Testis (tissue), 3 donors: ENCODE results near the gene EGR4. TPM values are rescaled to one million over a fixed set of nuclear protein-coding genes. Genes with fewer than 3 reads are reported as not detected.

Experiments
- DNase-seq: peaks from one replicate; pipeline ENCODE4 v3.0.0-alpha.2; 2019
- H3K27ac ChIP-seq, 2 donors: fragments of 200-600 bp; sonication (generic); one replicate each; pipeline ENCODE4 v1.5.1; 2019
- H3K27me3 ChIP-seq: fragments of 200-600 bp; sonication (generic); one replicate; pipeline ENCODE4 v1.5.1; 2019
- H3K36me3 ChIP-seq: fragments of 200-600 bp; sonication (generic); one replicate; pipeline ENCODE4 v1.5.1; 2017; ENCODE audit warnings: low read depth; ENCODE audit errors: missing control alignments
- H3K4me1 ChIP-seq: fragments of 200-600 bp; sonication (generic); one replicate; pipeline ENCODE4 v1.5.1; 2019
- H3K4me3 ChIP-seq, 2 donors: fragments of 200-600 bp; sonication (generic); one replicate each; pipeline ENCODE4 v1.5.1; 2017 to 2019
- H3K9me3 ChIP-seq: fragments of 200-600 bp; sonication (generic); one replicate; pipeline ENCODE4 v1.5.1; 2017
- POLR2A ChIP-seq: fragments of 450-650 bp; IDR thresholded peaks from one replicate; pipeline ENCODE4 v1.6.1; 2017; ENCODE audit warnings: antibody characterized with exemption, mild to moderate bottlenecking, moderate library complexity
- WGBS, 2 donors: methylation state at CpG; one replicate each; pipeline ENCODE4 v1.1.5; 2018; 5-methylcytosine and 5-hydroxymethylcytosine counted together
- intact Hi-C: fragments of 100-400 bp; cut with DNase I; formaldehyde crosslinking; loops from one replicate; pipeline ENCODE4 v1.15.1; 2023; ENCODE audit warnings: low total_unique reads
- polyA plus RNA-seq: library from polyadenylated mRNA; stranded (reverse); fragments of 350-450 nt; fragmentation: Illumina TruSeq; extraction: RNeasy Lipid Tissue Mini Kit (QIAGEN cat#74804); gene quantifications from one replicate; pipeline ENCODE4 v1.2.3, GENCODE V29; 2014; ENCODE audit warnings: low read depth, low replicate concordance; ENCODE audit not compliant: insufficient read depth
- total RNA-seq, 2 donors: library from RNA; depleted of rRNA; stranded (reverse); fragments of >200 nt; gene quantifications; one replicate each; pipeline ENCODE4 v1.2.3, GENCODE V29; 2016
- TF ChIP-seq, protein P1 (sequence below), 3 experiments: fragments of 450-650 bp in 2 of 3; fragments of 200-600 bp in 1 of 3; sonication (generic) in 1 of 3; IDR thresholded peaks; one replicate each; pipeline ENCODE4 v1.5.1; 2016 to 2019; ENCODE audit warnings: antibody characterized with exemption in 3 of 3, mild to moderate bottlenecking in 2 of 3, moderate library complexity in 1 of 3

The EGR4 gene
- total and polyA plus RNA-seq, 3 donors from 2014 or later: 4.6 to 14.9 (median 12.5) TPM

DNA sequence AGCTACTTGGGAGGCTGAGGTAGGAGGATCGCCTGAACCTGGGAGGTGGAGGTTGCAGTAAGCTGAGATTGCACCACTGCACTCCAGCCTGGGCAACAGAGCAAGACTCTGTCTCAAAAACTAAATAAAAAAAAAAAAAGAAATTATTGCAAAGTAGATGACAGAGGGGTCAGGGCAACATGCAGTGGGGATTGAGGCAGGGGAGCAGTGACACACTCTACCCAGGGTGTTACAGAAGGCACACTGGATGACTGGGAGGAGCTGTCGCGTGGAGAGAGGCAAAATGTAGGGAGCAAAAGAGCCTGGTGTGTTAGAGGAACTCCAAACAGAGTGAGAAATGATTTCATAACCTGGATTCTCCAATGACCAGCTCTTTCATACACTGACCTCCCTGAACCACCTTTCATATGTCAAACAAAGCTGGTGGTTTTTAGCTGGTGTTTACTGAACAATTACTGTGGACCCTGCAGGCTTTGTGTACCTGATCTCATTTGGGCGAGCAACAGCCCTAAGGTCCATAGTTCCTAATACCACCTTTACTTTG lies 31.2 kb downstream of the EGR4 start:
- Histone ChIP-seq H3K4me3 (no peak overlapping the region), H3K27me3 (no peaks in the 10 kb centered on the region), H3K27ac (no peak overlapping the region), H3K36me3 (no peaks in the 10 kb centered on the region), H3K9me3 (no peaks in the 10 kb centered on the region), H3K4me1 (no peaks in the 10 kb centered on the region)
- no peak for TF ChIP-seq POLR2A
- DNase-seq: no peak
- 92 to 96% methylated on average over 4 of the region's 4 CpGs for WGBS, 2 donors
- intact Hi-C loops: no loop called here

DNA sequence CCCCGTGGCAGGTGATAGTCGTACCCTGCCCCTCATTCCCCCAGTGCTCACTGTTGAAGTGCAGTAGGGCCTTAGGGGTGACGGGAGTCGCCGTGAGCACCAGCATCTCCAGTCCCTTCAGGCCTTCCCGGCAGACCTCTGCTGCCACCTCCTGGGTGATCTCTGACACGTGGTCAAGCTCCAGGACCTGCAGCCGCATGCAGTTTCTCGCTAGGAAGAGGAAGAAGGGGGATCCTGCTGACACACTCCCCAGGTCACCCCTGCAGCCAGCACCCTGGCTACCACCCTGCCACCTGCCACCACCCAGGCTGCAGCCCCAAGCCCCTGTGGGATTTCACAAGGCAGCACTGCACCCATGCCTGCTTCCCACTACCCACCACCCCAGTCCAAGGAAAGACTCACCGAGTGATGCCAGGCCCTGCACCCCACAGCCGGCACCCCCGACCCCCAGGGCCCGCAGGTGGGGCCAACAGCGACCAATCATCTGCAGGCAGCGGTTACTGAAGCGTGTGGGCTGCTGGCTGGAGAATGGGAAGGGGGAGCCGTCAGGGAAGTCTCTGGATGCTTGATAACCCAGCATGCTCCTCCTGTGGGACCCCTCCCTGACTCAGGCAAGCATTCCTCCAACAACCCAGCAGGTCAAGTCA lies 32.9 kb downstream of the EGR4 start:
- H3K27ac ChIP-seq: no peak overlapping the region
- H3K4me3 ChIP-seq: no peak overlapping the region
- no peaks in the 10 kb centered on the region for H3K4me1 ChIP-seq
- H3K36me3 ChIP-seq: no peaks in the 10 kb centered on the region
- WGBS, 2 donors: 48 to 73% methylated on average over 13 to 17 of the region's 17 CpGs
- no peaks in the 10 kb centered on the region for H3K9me3 ChIP-seq
- peak; percentile 81 for DNase-seq
- intact Hi-C loops: no loop called here
- TF ChIP-seq, protein P1, sequence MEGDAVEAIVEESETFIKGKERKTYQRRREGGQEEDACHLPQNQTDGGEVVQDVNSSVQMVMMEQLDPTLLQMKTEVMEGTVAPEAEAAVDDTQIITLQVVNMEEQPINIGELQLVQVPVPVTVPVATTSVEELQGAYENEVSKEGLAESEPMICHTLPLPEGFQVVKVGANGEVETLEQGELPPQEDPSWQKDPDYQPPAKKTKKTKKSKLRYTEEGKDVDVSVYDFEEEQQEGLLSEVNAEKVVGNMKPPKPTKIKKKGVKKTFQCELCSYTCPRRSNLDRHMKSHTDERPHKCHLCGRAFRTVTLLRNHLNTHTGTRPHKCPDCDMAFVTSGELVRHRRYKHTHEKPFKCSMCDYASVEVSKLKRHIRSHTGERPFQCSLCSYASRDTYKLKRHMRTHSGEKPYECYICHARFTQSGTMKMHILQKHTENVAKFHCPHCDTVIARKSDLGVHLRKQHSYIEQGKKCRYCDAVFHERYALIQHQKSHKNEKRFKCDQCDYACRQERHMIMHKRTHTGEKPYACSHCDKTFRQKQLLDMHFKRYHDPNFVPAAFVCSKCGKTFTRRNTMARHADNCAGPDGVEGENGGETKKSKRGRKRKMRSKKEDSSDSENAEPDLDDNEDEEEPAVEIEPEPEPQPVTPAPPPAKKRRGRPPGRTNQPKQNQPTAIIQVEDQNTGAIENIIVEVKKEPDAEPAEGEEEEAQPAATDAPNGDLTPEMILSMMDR (IDR thresholded peaks at IDR 0.05): peak in 2 of 3 experiments; percentile 14 to 49
- TF ChIP-seq POLR2A: no peak
- H3K27me3 ChIP-seq: no peaks in the 10 kb centered on the region

DNA sequence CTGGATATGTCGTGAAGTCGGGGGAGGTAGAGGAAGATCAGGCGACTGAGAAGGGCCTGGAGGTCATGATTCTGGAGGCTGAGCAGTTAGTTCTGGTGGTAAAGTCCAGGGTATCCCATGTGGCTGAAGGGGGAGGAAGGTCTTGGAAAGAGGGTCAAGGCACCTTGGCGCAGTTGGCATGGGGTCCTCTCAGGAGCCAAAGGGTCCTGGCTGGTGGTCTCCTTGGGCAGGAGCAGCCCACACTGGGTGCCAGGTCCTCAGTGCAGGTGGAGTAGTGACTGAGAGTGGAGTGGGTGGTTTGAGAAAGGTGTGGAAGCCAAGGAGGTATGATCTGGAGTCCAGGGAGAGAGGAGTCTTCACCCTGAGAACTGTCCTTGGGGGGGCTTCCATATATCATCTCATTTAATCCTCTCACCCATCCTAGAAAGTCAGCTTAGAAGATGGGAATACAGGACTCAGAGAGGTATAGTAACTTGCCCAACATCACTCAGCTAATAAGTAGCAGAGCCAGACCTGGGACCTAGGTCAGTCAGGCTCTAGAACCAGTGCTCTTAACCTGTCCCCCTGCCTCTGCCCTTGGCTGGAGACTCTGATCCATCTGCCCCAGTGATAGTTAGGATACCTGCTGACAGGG lies 33.5 kb downstream of the EGR4 start:
- DNase-seq: no peak
- no peaks in the 10 kb centered on the region for H3K27me3 ChIP-seq
- H3K36me3 ChIP-seq: no peaks in the 10 kb centered on the region
- H3K4me1 ChIP-seq: no peaks in the 10 kb centered on the region
- no peaks in the 10 kb centered on the region for H3K9me3 ChIP-seq
- TF ChIP-seq POLR2A: no peak
- TF ChIP-seq, protein P1 (IDR thresholded peaks at IDR 0.05): no peak
- intact Hi-C loops: no loop called here
- 91 to 93% methylated on average over 4 of the region's 4 CpGs for WGBS, 2 donors
- H3K4me3 ChIP-seq: no peak overlapping the region
- no peak overlapping the region for H3K27ac ChIP-seq

DNA sequence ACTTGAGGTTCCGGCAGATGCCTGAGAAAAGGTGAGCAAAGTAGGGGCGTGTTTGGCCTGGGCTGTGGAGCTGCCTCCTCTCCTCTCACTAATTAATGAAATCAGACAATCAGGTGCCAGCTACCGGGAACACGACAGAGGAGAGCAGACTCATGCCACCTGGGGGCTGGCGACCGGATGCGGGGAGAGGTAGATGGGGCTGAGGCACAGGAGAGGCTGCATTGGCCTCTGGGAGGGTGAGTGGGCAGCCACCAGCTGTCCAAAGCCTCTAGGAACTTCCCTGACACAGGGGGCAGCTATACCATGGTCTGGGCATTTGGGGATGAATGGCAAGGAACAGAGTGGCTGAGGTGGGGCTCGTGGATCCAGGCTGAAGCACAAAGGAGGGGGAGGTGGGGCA lies 34.1 kb downstream of the EGR4 start:
- Histone ChIP-seq H3K9me3 (no peaks in the 10 kb centered on the region), H3K4me1 (no peaks in the 10 kb centered on the region), H3K27me3 (no peaks in the 10 kb centered on the region), H3K4me3 (no peak overlapping the region), H3K27ac (no peak overlapping the region), H3K36me3 (no peaks in the 10 kb centered on the region)
- DNase-seq: no peak
- TF ChIP-seq, protein P1 (IDR thresholded peaks at IDR 0.05): no peak
- no peak for TF ChIP-seq POLR2A
- 92 to 94% methylated on average over 8 of the region's 8 CpGs for WGBS, 2 donors
- intact Hi-C loops: no loop called here

DNA sequence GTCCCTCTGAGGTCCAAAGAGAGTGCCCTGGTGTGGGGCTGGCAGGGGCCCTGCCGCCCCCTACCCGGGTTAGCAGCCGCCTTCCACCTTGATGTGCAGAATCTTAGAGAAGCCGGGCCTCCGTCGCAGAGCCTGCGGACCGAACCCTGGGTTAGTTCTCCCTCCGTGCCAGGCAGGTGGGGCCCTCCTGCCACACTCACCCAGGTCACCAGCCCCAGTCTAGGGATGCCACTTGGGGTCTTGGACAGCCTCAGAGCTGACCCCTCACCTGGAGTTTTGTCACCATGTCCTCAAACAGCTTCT lies 34.5 kb downstream of the EGR4 start:
- WGBS, 2 donors: 81% methylated on average over 9 of the region's 9 CpGs; no CpG with 5 or more reads in 1 of the 2 donors
- Histone ChIP-seq H3K4me3 (no peak overlapping the region), H3K9me3 (no peaks in the 10 kb centered on the region), H3K36me3 (no peaks in the 10 kb centered on the region), H3K27me3 (no peaks in the 10 kb centered on the region), H3K4me1 (no peaks in the 10 kb centered on the region), H3K27ac (no peak overlapping the region)
- TF ChIP-seq, protein P1 (IDR thresholded peaks at IDR 0.05): no peak
- no peak for TF ChIP-seq POLR2A
- no peak for DNase-seq
- intact Hi-C loops: no loop called here
